HCT116 (cell line): ENCODE results near the gene EXOSC10. TPM values are rescaled to one million over a fixed set of nuclear protein-coding genes. Genes with fewer than 3 reads are reported as not detected.
"Not testable (repeated sequence)": the region's sequence is repeated elsewhere in the genome, so short reads cannot be mapped to it uniquely, and the experiment has no call there.

Experiments
- ATAC-seq: fragments of 200-7000 bp; cut with Tn5 transposase; 2 replicates; pipeline ENCODE4 v1.9.1; 2020; ENCODE audit warnings: mild to moderate bottlenecking, moderate library complexity
- BruUV-seq: library from RNA; stranded (reverse); fragments of 400-500 nt; replicated peaks from 2 replicates; lab custom pipeline; 2021; lab: Mats Ljungman, UMichigan
- CTCF ChIA-PET: fragments of 300-600 bp; sonication (Branson Sonifier 250); formaldehyde crosslinking; loops from one replicate; lab custom pipeline; 2021; ENCODE audit warnings: antibody characterized with exemption; lab: Charles Lee
- POLR2A ChIA-PET: fragments of 300-600, 350-600 bp; sonication (Branson Sonifier 250); formaldehyde crosslinking; loops from one replicate; lab custom pipeline; 2021; ENCODE audit warnings: antibody characterized with exemption; lab: Charles Lee
- RAD21 ChIA-PET, 2 experiments: fragments of 300-600 bp; sonication (Branson Sonifier 250); formaldehyde crosslinking; loops; one replicate each; lab custom pipeline; 2023; ENCODE audit warnings: low total read pairs in 2 of 2; ENCODE audit not compliant: uncharacterized antibody in 2 of 2, unreplicated experiment in 2 of 2, low non-redundant PET in 1 of 2; lab: Charles Lee
- DNase-seq: peaks from one replicate; pipeline ENCODE4 v3.0.0-alpha.2; 2010; ENCODE audit warnings: low read depth, low spot score
- H2AFZ ChIP-seq: fragments of 200-600 bp; shearing (Covaris generic), sonication (generic); 2 replicates; pipeline ENCODE4 v1.6.1; 2017; ENCODE audit warnings: low read depth, mixed run types, mixed read lengths, antibody characterized with exemption, low read length; ENCODE audit not compliant: poor library complexity, severe bottlenecking
- H3K27ac ChIP-seq: 2 replicates; pipeline ENCODE4 v1.5.1; 2012; ENCODE audit warnings: low read depth, low read length
- H3K27me3 ChIP-seq: fragments of 200-600 bp; sonication (generic); 2 replicates; pipeline ENCODE4 v1.6.1; 2016; ENCODE audit warnings: mixed run types, low read length, mixed read lengths; ENCODE audit not compliant: insufficient read depth
- H3K36me3 ChIP-seq, 2 experiments: fragments of 200-500 bp in 1 of 2; fragments of 200-600 bp in 1 of 2; sonication (Bioruptor generic) in 1 of 2; sonication (generic) in 1 of 2; 2 replicates each; pipeline versions ENCODE4 v1.5.1 to v1.6.1; 2014 to 2016; ENCODE audit warnings: low read length in 2 of 2, inconsistent platforms in 1 of 2, mixed read lengths in 1 of 2, mixed run types in 1 of 2; ENCODE audit not compliant: insufficient read depth in 2 of 2, control insufficient read depth in 1 of 2
- H3K4me1 ChIP-seq, 2 experiments: fragments of 200-600 bp in 1 of 2; sonication (generic) in 1 of 2; 2 replicates each; pipeline versions ENCODE4 v1.5.1 to v1.6.1; 2012 to 2017; ENCODE audit warnings: low read length in 2 of 2, inconsistent platforms in 1 of 2, mild to moderate bottlenecking in 1 of 2, mixed read lengths in 1 of 2, mixed run types in 1 of 2, moderate library complexity in 1 of 2; ENCODE audit not compliant: insufficient read depth in 2 of 2, control insufficient read depth in 1 of 2
- H3K4me2 ChIP-seq: fragments of 200-600 bp; sonication (generic); 2 replicates; pipeline ENCODE4 v1.6.1; 2017; ENCODE audit warnings: mixed run types, low read length, mixed read lengths
- H3K4me3 ChIP-seq, 2 experiments: fragments of 200-600 bp in 1 of 2; sonication (generic) in 1 of 2; replicated peaks in 1 of 2; 2 replicates each; pipeline ENCODE4 v1.5.1; 2011 to 2016; ENCODE audit warnings: low read length in 2 of 2, control low read depth in 1 of 2, low read depth in 1 of 2, mild to moderate bottlenecking in 1 of 2, mixed read lengths in 1 of 2, mixed run types in 1 of 2
- H3K79me2 ChIP-seq: fragments of 200-600 bp; sonication (generic); 2 replicates; pipeline ENCODE4 v1.6.1; 2017; ENCODE audit warnings: mild to moderate bottlenecking, mixed run types, low read length, moderate library complexity, mixed read lengths; ENCODE audit not compliant: insufficient read depth
- H3K9ac ChIP-seq: fragments of 200-600 bp; sonication (generic); 2 replicates; pipeline ENCODE4 v1.6.1; 2016; ENCODE audit warnings: low read length, mixed read lengths
- H3K9me2 ChIP-seq: fragments of 200-600 bp; sonication (generic), shearing (Covaris generic); 2 replicates; pipeline ENCODE4 v1.6.1; 2017; ENCODE audit warnings: mixed run types, mild to moderate bottlenecking, moderate library complexity; ENCODE audit not compliant: insufficient read depth
- H3K9me3 ChIP-seq, 2 experiments: fragments of 200-500 bp in 1 of 2; fragments of 200-600 bp in 1 of 2; sonication (Bioruptor generic) in 1 of 2; sonication (generic) in 1 of 2; 2 replicates each; pipeline ENCODE4 v1.6.1; 2014 to 2017; ENCODE audit warnings: low read length in 2 of 2, mixed read lengths in 2 of 2, inconsistent platforms in 1 of 2, low read depth in 1 of 2, mild to moderate bottlenecking in 1 of 2, mixed run types in 1 of 2, moderate library complexity in 1 of 2; ENCODE audit not compliant: control insufficient read depth in 1 of 2, insufficient read depth in 1 of 2
- H4K20me1 ChIP-seq: fragments of 200-600 bp; sonication (generic), shearing (Covaris generic); 2 replicates; pipeline ENCODE4 v1.6.1; 2017; ENCODE audit warnings: mixed run types, mild to moderate bottlenecking, moderate library complexity; ENCODE audit not compliant: insufficient read depth
- CEBPB ChIP-seq: IDR thresholded peaks from 2 replicates; pipeline ENCODE4 v1.6.1; 2012; ENCODE audit warnings: low read depth
- POLR2AphosphoS5 ChIP-seq: IDR thresholded peaks from 2 replicates; pipeline ENCODE4 v1.6.1; 2011; ENCODE audit warnings: mild to moderate bottlenecking, low read depth, low read length, moderate library complexity
- TCF7L2 ChIP-seq: IDR thresholded peaks from 2 replicates; pipeline ENCODE4 v1.7.0; 2011; ENCODE audit warnings: borderline replicate concordance, inconsistent platforms; ENCODE audit not compliant: insufficient read depth, insufficient read length; ENCODE audit errors: extremely low read depth
- ZFX ChIP-seq: fragments of 450-650 bp; IDR thresholded peaks from 2 replicates; pipeline ENCODE4 v1.6.1; 2017
- intact Hi-C: fragments of 100-400 bp; cut with micrococcal nuclease; formaldehyde crosslinking; loops from 2 replicates; pipeline ENCODE4 v1.10.0; 2022
- total RNA-seq: library from RNA; stranded (reverse); gene quantifications from one replicate; pipeline ENCODE4 v1.2.1, GENCODE V29; 2021; ENCODE audit not compliant: unreplicated experiment
- TF ChIP-seq, protein P1 (sequence below): IDR thresholded peaks from 2 replicates; pipeline ENCODE4 v1.6.1; 2012
- TF ChIP-seq, protein P2 (sequence below), 3 experiments: fragments of 200-600 bp in 1 of 3; sonication (generic) in 1 of 3; IDR thresholded peaks in 2 of 3; conservative IDR thresholded peaks in 1 of 3; 2 replicates each; pipeline ENCODE4 v1.5.1; 2012 to 2017; ENCODE audit warnings: low read depth in 2 of 3, low read length in 2 of 3, antibody characterized with exemption in 1 of 3, borderline replicate concordance in 1 of 3, control low read depth in 1 of 3, mild to moderate bottlenecking in 1 of 3, mixed read lengths in 1 of 3, mixed run types in 1 of 3, moderate library complexity in 1 of 3; ENCODE audit not compliant: insufficient read depth in 1 of 3

EXOSC10 gene
- total RNA-seq, 1 experiment from 2014 or later, result 80.7 TPM

DNA sequence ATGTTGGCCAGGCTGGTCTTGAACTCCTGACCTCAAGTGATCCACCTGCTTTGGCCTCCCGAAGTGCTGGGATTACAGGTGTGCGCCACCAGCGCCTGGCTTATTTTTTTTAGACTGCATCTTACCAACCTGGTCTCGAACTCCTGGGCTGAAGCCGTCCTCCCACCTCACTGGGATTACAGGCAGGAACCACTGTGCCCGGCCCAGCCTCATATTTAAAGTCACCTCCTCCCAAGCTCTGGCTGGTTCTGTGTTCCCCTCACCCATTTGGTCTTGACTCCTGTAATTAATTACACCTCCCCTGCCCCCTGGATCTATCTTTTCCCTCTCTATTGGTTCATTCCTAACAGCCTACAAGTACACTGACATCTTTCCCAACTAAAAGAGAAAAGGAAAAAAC, 1.7 kb upstream of the EXOSC10 start:
- Histone ChIP-seq H3K9me2 (no peaks in the 10 kb centered on the region), H3K9ac (no peak overlapping the region), H3K4me2 (no peak overlapping the region), H3K27ac (no peak overlapping the region), H3K4me1 (peaks cover 6 to 18% of the 10 kb centered on the region in 2 experiments), H3K36me3 (peaks cover 9 to 10% of the 10 kb centered on the region in 2 experiments; a peak in 3 of 4 replicates), H4K20me1 (no peaks in the 10 kb centered on the region; the same call in 1 of the 2 replicates), H3K9me3 (no peaks in the 10 kb centered on the region), H3K79me2 (peaks cover 32% of the 10 kb centered on the region), H3K4me3 (no peak overlapping the region), H2AFZ (no peak overlapping the region), H3K27me3 (no peaks in the 10 kb centered on the region)
- TF ChIP-seq CEBPB, result no peak
- ATAC-seq (no peak), DNase-seq (no peak)
- ChIA-PET CTCF (no interaction called here), RAD21 (interaction anchor here in 1 of 2 experiments (0.8 kb wide), 1 partner anchor 64 kb away, joined by 3 read pairs; no protein-coding TSS in a partner anchor), POLR2A (no interaction called here)
- no TSS peak for BruUV-seq
- intact Hi-C loops, result no loop called here

DNA sequence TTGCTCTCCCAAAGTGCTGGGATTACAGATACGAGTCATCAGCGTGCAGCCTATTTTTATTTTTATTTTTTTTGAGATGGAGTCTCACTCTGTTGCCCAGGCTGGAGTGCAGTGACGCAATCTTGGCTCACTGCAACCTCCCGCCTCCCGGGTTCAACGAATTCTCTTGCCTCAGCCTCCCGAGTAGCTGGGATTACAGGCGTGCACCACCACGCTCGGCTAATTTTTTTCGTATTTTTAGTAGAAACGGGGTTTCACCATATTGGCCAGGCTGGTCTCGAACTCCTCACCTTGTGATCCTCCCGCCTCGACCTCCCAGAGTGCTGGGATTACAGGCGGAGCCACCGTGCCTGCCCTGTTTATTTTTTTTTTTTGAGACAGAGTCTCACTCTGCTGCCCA, 1.1 kb upstream of the EXOSC10 start:
- POLR2A ChIA-PET, ATAC-seq, H3K27me3 ChIP-seq, H3K36me3 ChIP-seq, RAD21 ChIA-PET, H2AFZ ChIP-seq, H3K4me2 ChIP-seq, H3K9me3 ChIP-seq, H3K27ac ChIP-seq, intact Hi-C loops, H3K9me2 ChIP-seq, H3K4me3 ChIP-seq, BruUV-seq, H3K9ac ChIP-seq, DNase-seq, H4K20me1 ChIP-seq, CTCF ChIA-PET: not testable (repeated sequence)
- H3K4me1 ChIP-seq, result peaks cover 6 to 18% of the 10 kb centered on the region in 2 experiments
- H3K79me2 ChIP-seq, result peaks cover 34% of the 10 kb centered on the region

DNA sequence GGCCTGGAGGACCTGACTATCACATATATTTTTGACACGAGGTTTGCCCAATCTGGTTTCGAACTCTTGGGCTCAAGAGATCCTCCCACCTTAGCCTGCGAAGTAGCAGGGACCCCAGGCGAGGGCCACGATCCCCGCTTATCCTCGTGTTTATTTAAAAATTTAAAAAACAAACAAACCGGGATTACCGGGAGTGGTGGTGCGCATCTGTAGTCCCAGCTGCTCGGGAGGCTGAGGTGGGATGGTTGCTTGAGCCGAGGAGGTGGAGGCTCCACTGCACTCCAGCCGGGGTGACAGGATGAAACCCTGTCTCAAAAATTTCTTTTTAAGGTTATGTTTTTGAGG, 452 bp upstream of the EXOSC10 start:
- DNase-seq, result no peak
- peaks cover 37% of the 10 kb centered on the region for H3K79me2 ChIP-seq
- H2AFZ ChIP-seq, result no peak overlapping the region
- RAD21 ChIA-PET, result no interaction called here
- H3K4me2 ChIP-seq, result peak overlapping the region; percentile 73
- TF ChIP-seq ZFX (no peak), TCF7L2 (no peak), POLR2AphosphoS5 (no peak)
- TF ChIP-seq, protein P1, sequence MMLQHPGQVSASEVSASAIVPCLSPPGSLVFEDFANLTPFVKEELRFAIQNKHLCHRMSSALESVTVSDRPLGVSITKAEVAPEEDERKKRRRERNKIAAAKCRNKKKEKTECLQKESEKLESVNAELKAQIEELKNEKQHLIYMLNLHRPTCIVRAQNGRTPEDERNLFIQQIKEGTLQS, result no peak
- TF ChIP-seq, protein P2, sequence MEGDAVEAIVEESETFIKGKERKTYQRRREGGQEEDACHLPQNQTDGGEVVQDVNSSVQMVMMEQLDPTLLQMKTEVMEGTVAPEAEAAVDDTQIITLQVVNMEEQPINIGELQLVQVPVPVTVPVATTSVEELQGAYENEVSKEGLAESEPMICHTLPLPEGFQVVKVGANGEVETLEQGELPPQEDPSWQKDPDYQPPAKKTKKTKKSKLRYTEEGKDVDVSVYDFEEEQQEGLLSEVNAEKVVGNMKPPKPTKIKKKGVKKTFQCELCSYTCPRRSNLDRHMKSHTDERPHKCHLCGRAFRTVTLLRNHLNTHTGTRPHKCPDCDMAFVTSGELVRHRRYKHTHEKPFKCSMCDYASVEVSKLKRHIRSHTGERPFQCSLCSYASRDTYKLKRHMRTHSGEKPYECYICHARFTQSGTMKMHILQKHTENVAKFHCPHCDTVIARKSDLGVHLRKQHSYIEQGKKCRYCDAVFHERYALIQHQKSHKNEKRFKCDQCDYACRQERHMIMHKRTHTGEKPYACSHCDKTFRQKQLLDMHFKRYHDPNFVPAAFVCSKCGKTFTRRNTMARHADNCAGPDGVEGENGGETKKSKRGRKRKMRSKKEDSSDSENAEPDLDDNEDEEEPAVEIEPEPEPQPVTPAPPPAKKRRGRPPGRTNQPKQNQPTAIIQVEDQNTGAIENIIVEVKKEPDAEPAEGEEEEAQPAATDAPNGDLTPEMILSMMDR (IDR thresholded peaks at IDR 0.05 in 2 of 3, conservative IDR thresholded peaks at IDR 0.05 in 1 of 3; ENCODE audit: borderline replicate concordance in 1 of 3, insufficient read depth in 1 of 3, low read depth in 2 of 3, low read length in 2 of 3), result no peak
- TF ChIP-seq, all 23 proteins: peak for 0
- intact Hi-C loops, result no loop called here
- Histone ChIP-seq H3K4me3 (peak overlapping the region; percentile 64 to 87), H3K27me3 (no peaks in the 10 kb centered on the region), H3K27ac (peak overlapping the region; percentile 91), H3K9me3 (no peaks in the 10 kb centered on the region), H4K20me1 (no peaks in the 10 kb centered on the region; the same call in 1 of the 2 replicates), H3K9ac (peak overlapping the region; percentile 95), H3K36me3 (peaks cover 13 to 14% of the 10 kb centered on the region in 2 experiments; a peak in 3 of 4 replicates), H3K9me2 (no peaks in the 10 kb centered on the region), H3K4me1 (peaks cover 6 to 18% of the 10 kb centered on the region in 2 experiments)
- no peak for ATAC-seq
- POLR2A ChIA-PET, result interaction anchor here (1.4 kb wide), 1 partner anchor 163 kb away, joined by 3 read pairs; no protein-coding TSS in a partner anchor
- CTCF ChIA-PET, result no interaction called here
- TSS peak; percentile 99 for BruUV-seq
